Measurements from ENCODE around the gene FZR1. TPM values are rescaled to one million over a fixed set of nuclear protein-coding genes. Genes with fewer than 3 reads are reported as not detected.
"Not testable (repeated sequence)": the region's sequence is repeated elsewhere in the genome, so short reads cannot be mapped to it uniquely, and the experiment has no call there.

The FZR1 gene
- total RNA-seq, 1 donor from 2014 or later = 53.9 TPM

DNA sequence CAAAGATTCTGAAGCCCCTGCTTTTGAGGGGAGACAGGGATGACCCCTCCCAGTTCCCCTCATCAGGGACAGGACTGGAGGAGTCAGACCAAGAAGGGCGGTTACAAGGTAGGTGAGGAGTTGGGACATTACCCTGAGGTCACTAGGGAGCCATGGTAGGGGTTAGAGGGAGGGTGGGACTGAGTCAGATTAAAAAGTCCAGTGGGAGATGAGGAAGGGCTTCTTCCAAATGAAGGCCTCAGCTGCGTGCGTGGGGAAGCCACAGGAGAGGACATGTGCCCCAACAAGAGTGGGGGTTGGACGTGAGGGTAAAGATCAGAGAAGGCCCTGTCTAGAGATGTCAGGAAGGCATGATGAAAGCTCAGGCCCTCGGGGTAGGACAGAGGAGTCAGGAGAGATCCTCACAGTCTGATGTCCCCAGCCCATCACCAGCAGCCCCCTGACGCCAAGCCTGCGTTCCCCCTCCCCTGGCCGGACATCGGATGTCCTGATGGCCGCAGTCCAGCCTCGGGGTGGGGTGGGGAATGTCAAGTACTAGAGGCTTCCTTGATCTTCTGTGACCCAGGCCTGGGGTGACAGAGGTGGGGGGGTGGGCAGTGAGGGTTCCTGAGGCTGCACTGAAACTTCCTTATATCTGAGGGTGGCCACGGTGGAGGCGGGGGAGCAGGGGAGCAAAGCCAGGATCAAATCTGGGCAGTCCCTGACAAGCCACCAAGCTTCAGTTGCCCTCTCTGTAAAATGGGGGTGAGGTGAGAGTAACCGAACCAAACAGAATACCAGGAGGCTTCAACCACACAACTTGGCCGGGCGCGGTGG, 57.8 kb downstream of the FZR1 start:
- H3K4me3 ChIP-seq (ENCODE audit: low read depth, low read length) = no peak overlapping the region
- no peak for DNase-seq (ENCODE audit: low read depth)
- TF ChIP-seq, protein P1, sequence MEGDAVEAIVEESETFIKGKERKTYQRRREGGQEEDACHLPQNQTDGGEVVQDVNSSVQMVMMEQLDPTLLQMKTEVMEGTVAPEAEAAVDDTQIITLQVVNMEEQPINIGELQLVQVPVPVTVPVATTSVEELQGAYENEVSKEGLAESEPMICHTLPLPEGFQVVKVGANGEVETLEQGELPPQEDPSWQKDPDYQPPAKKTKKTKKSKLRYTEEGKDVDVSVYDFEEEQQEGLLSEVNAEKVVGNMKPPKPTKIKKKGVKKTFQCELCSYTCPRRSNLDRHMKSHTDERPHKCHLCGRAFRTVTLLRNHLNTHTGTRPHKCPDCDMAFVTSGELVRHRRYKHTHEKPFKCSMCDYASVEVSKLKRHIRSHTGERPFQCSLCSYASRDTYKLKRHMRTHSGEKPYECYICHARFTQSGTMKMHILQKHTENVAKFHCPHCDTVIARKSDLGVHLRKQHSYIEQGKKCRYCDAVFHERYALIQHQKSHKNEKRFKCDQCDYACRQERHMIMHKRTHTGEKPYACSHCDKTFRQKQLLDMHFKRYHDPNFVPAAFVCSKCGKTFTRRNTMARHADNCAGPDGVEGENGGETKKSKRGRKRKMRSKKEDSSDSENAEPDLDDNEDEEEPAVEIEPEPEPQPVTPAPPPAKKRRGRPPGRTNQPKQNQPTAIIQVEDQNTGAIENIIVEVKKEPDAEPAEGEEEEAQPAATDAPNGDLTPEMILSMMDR (conservative IDR thresholded peaks at IDR 0.05; ENCODE audit: low read depth, low read length) = no peak

DNA sequence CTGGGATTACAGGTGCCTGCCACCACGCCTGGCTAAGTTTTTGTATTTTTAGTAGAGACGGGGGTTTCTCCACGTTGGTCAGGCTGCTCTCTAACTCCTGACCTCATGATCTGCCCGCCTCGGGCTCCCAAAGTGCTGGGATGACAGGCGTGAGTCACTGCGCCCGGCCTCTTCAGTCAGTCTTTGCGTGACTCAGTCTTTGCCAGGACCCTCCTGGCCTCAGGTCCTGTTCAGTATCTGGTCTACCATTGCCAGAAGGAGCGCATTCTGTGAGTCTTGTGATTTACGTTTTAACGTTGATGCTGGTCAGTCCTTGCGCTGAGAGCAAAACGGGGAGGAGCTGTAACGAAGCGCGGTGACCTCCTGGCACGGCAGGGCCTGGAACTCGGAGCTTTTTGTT, 59.0 kb downstream of the FZR1 start:
- no peak for DNase-seq (ENCODE audit: low read depth)
- TF ChIP-seq, protein P1 (conservative IDR thresholded peaks at IDR 0.05; ENCODE audit: low read depth, low read length) = no peak

DNA sequence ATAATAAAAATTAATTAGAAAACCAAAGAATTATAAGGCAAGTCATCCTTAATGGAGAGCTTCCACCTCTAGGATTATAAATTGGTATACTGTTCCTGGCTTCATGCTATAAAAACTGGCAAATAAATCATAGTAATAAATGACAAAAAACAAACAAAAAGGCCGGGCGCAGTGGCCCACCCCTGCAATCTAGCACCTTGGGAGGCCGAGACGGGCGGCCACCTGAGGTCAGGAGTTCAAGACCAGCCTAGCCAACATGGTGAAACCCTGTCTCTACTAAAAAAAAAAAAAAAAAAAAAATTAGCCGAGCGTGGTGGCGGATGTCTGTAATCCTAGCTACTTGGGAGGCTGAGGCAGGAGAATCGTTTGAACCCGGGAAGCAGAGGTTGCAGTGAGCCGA, 63.9 kb downstream of the FZR1 start:
- H3K4me3 ChIP-seq (ENCODE audit: low read depth, low read length); DNase-seq (ENCODE audit: low read depth): not testable (repeated sequence)

More for the DNA sequence above, 59.0 kb downstream of the FZR1 start:
- no peak overlapping the region for H3K4me3 ChIP-seq (ENCODE audit: low read depth, low read length)

DNA sequence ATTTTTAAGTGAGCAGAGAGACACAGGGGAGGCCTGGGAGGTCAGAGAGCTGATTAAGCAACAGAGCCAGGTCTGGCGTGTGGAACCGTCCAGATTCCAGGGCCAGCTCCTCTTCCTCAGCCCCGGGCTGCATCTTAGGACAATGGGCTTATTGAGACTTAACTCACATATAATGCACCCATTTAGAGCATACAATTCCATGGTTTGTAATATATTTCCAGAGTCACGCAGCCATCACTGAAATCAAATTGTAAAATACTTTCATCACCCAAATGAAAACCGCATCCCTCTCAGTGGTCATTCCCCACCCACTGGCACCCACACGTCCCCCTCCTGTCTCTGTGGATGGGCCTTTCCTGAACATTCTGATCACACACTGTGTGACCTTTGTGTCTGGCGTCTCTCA, 64.5 kb downstream of the FZR1 start:
- TF ChIP-seq, protein P1 (conservative IDR thresholded peaks at IDR 0.05; ENCODE audit: low read depth, low read length) = no peak
- no peak for DNase-seq (ENCODE audit: low read depth)
- no peak overlapping the region for H3K4me3 ChIP-seq (ENCODE audit: low read depth, low read length)

DNA sequence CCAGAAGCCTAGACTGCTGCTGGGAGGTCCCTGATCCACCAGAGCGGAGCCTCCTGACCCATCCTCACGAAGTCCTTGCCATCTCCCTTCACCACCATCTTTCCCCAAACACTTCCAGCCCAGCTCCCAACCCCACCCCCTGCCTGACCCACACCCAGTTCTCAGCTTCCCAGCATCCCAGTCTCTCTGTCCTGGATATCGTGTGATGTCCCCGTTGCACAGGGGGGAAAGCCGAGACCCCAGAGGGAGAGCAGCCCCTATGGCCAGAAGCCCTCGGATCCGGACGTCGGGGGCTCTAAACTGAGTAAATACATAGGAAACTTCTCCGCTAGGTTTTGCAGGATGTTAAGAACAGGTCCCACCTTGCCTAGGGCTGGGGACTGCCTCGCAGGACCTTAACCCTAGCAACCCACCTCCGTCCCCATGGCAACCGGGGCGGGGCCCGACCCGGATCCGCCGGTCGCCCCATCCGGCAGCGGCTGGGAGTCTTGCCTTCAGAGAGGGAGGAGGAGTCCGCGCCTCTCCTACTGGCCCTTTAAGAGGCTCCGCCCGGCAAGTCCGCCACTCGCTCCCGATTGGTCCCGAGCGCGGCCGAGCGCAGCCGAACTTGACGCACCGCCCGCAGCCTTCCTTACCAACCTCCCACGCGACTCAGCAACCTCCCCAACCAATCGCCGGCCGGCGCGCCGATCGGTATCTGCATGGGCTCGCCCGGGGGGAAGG, 66.2 kb downstream of the FZR1 start:
- TF ChIP-seq, protein P1 (conservative IDR thresholded peaks at IDR 0.05; ENCODE audit: low read depth, low read length) = no peak

DNA sequence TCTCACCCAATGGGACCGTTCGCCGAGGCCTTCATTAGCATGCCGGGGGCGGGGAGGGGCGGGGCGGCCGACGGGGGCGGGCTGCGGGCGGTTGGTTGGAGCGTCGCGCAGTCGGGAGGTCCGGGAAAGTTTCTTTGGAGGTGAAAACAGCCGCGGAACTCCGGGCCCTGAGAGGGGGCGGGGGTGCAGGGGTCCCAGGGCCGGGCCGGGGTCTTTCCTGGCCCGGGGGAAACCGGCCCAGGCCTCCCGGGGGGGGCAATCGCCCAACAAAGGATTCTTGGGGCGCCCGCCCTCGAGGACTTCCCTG, 66.7 kb downstream of the FZR1 start, which contains the start of gene HMG20B:
Gene HMG20B, plus strand, starts transcription at position 90 of the 307 bp plus-strand sequence. CDS start 366 bp downstream, outside the sequence.
- TF ChIP-seq, protein P1 (conservative IDR thresholded peaks at IDR 0.05; ENCODE audit: low read depth, low read length) = no peak
- no peak for DNase-seq (ENCODE audit: low read depth)
- peak within 1 kb of the TSS; percentile 96 for H3K4me3 ChIP-seq (ENCODE audit: low read depth, low read length)

More for the DNA sequence above, 66.2 kb downstream of the FZR1 start:
- DNase-seq (ENCODE audit: low read depth) = peak; percentile 80
- peak overlapping the region; percentile 75 for H3K4me3 ChIP-seq (ENCODE audit: low read depth, low read length)

DNA sequence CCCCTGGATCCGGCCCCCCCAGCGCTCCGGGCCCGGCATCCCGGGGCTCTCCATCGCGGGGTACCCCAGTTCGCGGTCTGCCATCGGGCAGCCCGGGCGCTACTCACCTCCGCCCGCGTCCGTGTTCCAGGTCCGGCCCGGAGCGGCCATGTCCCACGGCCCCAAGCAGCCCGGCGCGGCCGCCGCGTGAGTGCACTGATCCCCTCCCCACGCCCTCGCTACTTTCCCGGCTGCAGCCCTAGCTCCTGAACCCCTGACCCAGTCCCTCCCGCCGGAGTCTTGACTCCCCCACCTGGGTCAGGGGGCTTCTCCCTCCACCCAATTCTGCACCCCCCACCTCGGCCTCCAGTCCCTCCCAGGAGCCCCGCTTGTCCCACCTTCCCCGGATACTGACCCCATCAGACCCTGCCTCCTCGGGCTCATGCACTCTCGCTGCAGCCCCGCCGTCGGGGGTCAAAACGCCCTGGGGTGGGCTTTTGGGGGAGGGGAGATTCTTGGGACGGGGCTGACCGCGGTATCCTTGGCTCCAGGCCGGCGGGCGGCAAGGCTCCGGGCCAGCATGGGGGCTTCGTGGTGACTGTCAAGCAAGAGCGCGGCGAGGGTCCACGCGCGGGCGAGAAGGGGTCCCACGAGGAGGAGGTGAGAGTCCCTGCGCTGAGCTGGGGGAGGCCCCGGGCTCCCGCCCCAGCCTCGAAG, 67.2 kb downstream of the FZR1 start:
- no peak for DNase-seq (ENCODE audit: low read depth)
- TF ChIP-seq, protein P1 (conservative IDR thresholded peaks at IDR 0.05; ENCODE audit: low read depth, low read length) = no peak

More for the DNA sequence above, 67.2 kb downstream of the FZR1 start:
- H3K4me3 ChIP-seq (ENCODE audit: low read depth, low read length) = peak overlapping the region; percentile 96
